ENCODE data around the gene RANBP1.

Gene RANBP1

GRCh38 chr22:20146777-20147176, 30.9 kb downstream of the RANBP1 start:
- ChIA-PET CTCF (interaction anchor here (1.2 to 2.3 kb wide), 2 partner anchors 10 to 138 kb away, joined by 3 to 9 read pairs; no protein-coding TSS in a partner anchor), POLR2A (no interaction called here)
- no peak overlapping the region for H3K4me3 ChIP-seq (ENCODE audit: low read depth, low read length)
- no peak for DNase-seq (ENCODE audit: low read depth, low spot score)
- TF ChIP-seq CTCF (IDR thresholded peaks at IDR 0.05; ENCODE audit: insufficient read depth, low read length, missing control alignments) = no peak

GRCh38 chr22:20147237-20147988, 31.5 kb downstream of the RANBP1 start:
- POLR2A ChIA-PET = no interaction called here
- no peak for TF ChIP-seq CTCF (IDR thresholded peaks at IDR 0.05; ENCODE audit: insufficient read depth, low read length, missing control alignments)
- H3K4me3 ChIP-seq (ENCODE audit: low read depth, low read length) = no peak overlapping the region
- CTCF ChIA-PET = interaction anchor here (1.2 to 2.3 kb wide), 2 partner anchors 10 to 137 kb away, joined by 3 to 9 read pairs; no protein-coding TSS in a partner anchor
- no peak for DNase-seq (ENCODE audit: low read depth, low spot score)

- ChIA-PET POLR2A (no interaction called here), CTCF (interaction anchor here (2.3 kb wide), 1 partner anchor 9 kb away, joined by 9 read pairs; no protein-coding TSS in a partner anchor)
- DNase-seq (ENCODE audit: low read depth, low spot score) = no peak
- no peak overlapping the region for H3K4me3 ChIP-seq (ENCODE audit: low read depth, low read length)
- no peak for TF ChIP-seq CTCF (IDR thresholded peaks at IDR 0.05; ENCODE audit: insufficient read depth, low read length, missing control alignments)
These were observed 32.5 kb downstream of the RANBP1 start for GRCh38 chr22:20148414-20148813.

- H3K4me3 ChIP-seq (ENCODE audit: low read depth, low read length) = no peak overlapping the region
- ChIA-PET CTCF (no interaction called here), POLR2A (no interaction called here)
- no peak for TF ChIP-seq CTCF (IDR thresholded peaks at IDR 0.05; ENCODE audit: insufficient read depth, low read length, missing control alignments)
- DNase-seq (ENCODE audit: low read depth, low spot score) = no peak
These were observed 33.6 kb downstream of the RANBP1 start for GRCh38 chr22:20149257-20150250.

- H3K4me3 ChIP-seq (ENCODE audit: low read depth, low read length) = no peak within 1 kb of the TSS
- DNase-seq (ENCODE audit: low read depth, low spot score) = no peak
- CTCF ChIA-PET = interaction anchor here (1.1 kb wide), 1 partner anchor 14 kb away, joined by 3 read pairs; no protein-coding TSS in a partner anchor
- POLR2A ChIA-PET = no interaction called here
- TF ChIP-seq CTCF (IDR thresholded peaks at IDR 0.05; ENCODE audit: insufficient read depth, low read length, missing control alignments) = no peak
These were observed 34.7 kb downstream of the RANBP1 start, which contains the start of gene CCDC188 for GRCh38 chr22:20150381-20151275. TSS of gene CCDC188 (minus strand) at chr22:20151055. CDS start at chr22:20150986, 69 bp downstream.
